Neuronal stem cell (in vitro differentiated cells): ENCODE results near the gene SPNS2.

Experiments used
- DNase-seq: peaks from one replicate; pipeline ENCODE4 v3.0.0-alpha.2; 2013; ENCODE audit warnings: low spot score
- H2AFZ ChIP-seq: one replicate; pipeline ENCODE4 v1.6.1; 2013; ENCODE audit warnings: mild to moderate bottlenecking, low read length, inconsistent platforms
- H2AK5ac ChIP-seq: 2 replicates; pipeline ENCODE4 v1.6.1; 2013; ENCODE audit warnings: low read depth, mild to moderate bottlenecking, inconsistent platforms, low read length, moderate library complexity, mixed read lengths
- H2BK120ac ChIP-seq: 2 replicates; pipeline ENCODE4 v1.6.1; 2013; ENCODE audit warnings: low read depth, mild to moderate bottlenecking, inconsistent platforms, low read length, moderate library complexity, mixed read lengths
- H2BK12ac ChIP-seq: one replicate; pipeline ENCODE4 v1.6.1; 2013; ENCODE audit warnings: low read length, inconsistent platforms
- H2BK15ac ChIP-seq: 2 replicates; pipeline ENCODE4 v1.6.1; 2013; ENCODE audit warnings: mild to moderate bottlenecking, low read length, inconsistent platforms, mixed read lengths
- H2BK5ac ChIP-seq: one replicate; pipeline ENCODE4 v1.6.1; 2013; ENCODE audit warnings: inconsistent platforms, mild to moderate bottlenecking, low read length, moderate library complexity
- H3K14ac ChIP-seq: one replicate; pipeline ENCODE4 v1.6.1; 2013; ENCODE audit warnings: low read length, inconsistent platforms
- H3K18ac ChIP-seq: 2 replicates; pipeline ENCODE4 v1.6.1; 2013; ENCODE audit warnings: low read length, inconsistent platforms
- H3K23ac ChIP-seq: 2 replicates; pipeline ENCODE4 v1.6.1; 2013; ENCODE audit warnings: low read depth, mild to moderate bottlenecking, mixed read lengths, low read length, inconsistent platforms; ENCODE audit not compliant: poor library complexity
- H3K27ac ChIP-seq: replicated peaks from 3 replicates; pipeline ENCODE4 v1.5.1; 2013; ENCODE audit warnings: low read length, inconsistent platforms
- H3K27me3 ChIP-seq, 3 experiments: 2 replicates each; pipeline ENCODE4 v1.6.1; 2013; ENCODE audit warnings: low read length in 3 of 3, mild to moderate bottlenecking in 2 of 3, inconsistent platforms in 1 of 3, low read depth in 1 of 3, mixed read lengths in 1 of 3, moderate library complexity in 1 of 3; ENCODE audit not compliant: control insufficient read depth in 3 of 3, insufficient read depth in 3 of 3
- H3K36me3 ChIP-seq, 2 donors: replicated peaks in 1 of 2; 2 replicates each; pipeline ENCODE4 v1.6.1; 2013; ENCODE audit warnings: low read length in 2 of 2; ENCODE audit not compliant: control insufficient read depth in 2 of 2, insufficient read depth in 2 of 2
- H3K4ac ChIP-seq: 2 replicates; pipeline ENCODE4 v1.6.1; 2013; ENCODE audit warnings: inconsistent platforms, mild to moderate bottlenecking, low read length, moderate library complexity
- H3K4me1 ChIP-seq, 2 donors: 1 replicate in 1 of 2; 2 replicates in 1 of 2; pipeline ENCODE4 v1.6.1; 2013; ENCODE audit warnings: low read length in 2 of 2, low read depth in 1 of 2; ENCODE audit not compliant: control insufficient read depth in 2 of 2, insufficient read depth in 1 of 2
- H3K4me2 ChIP-seq: one replicate; pipeline ENCODE4 v1.6.1; 2013; ENCODE audit warnings: mild to moderate bottlenecking, low read length, inconsistent platforms; ENCODE audit not compliant: insufficient read depth, poor library complexity, severe bottlenecking
- H3K4me3 ChIP-seq, 2 donors: 2 replicates each; pipeline ENCODE4 v1.5.1; 2013; ENCODE audit warnings: low read length in 2 of 2, mild to moderate bottlenecking in 2 of 2, inconsistent platforms in 1 of 2, moderate library complexity in 1 of 2
- H3K79me1 ChIP-seq: one replicate; pipeline ENCODE4 v1.6.1; 2013; ENCODE audit warnings: low read depth, mild to moderate bottlenecking, inconsistent platforms, low read length, moderate library complexity
- H3K9ac ChIP-seq: one replicate; pipeline ENCODE4 v1.6.1; 2013; ENCODE audit warnings: mild to moderate bottlenecking, low read depth, low read length, inconsistent platforms; ENCODE audit not compliant: poor library complexity
- H3K9me3 ChIP-seq, 2 donors: replicated peaks in 1 of 2; 2 replicates each; pipeline versions ENCODE3 to v1.6.1; 2013; ENCODE audit warnings: low read length in 2 of 2, mild to moderate bottlenecking in 2 of 2, inconsistent platforms in 1 of 2, low read depth in 1 of 2, mixed read lengths in 1 of 2, moderate library complexity in 1 of 2; ENCODE audit not compliant: control insufficient read depth in 2 of 2, insufficient read depth in 1 of 2
- H4K8ac ChIP-seq: one replicate; pipeline ENCODE4 v1.6.1; 2013; ENCODE audit warnings: low read depth, mild to moderate bottlenecking, inconsistent platforms, low read length, moderate library complexity
- H4K91ac ChIP-seq: one replicate; pipeline ENCODE4 v1.6.1; 2013; ENCODE audit warnings: low read length, low read depth, mild to moderate bottlenecking, inconsistent platforms; ENCODE audit not compliant: poor library complexity
- WGBS, 2 donors: extraction: QIAGEN DNeasy Blood & Tissue Kit; methylation state at CpG; one replicate each; pipeline ENCODE4 v1.1.7; 2013; ENCODE audit warnings: missing lambda C conversion rate in 2 of 2, mixed read lengths in 1 of 2; ENCODE audit not compliant: insufficient read length in 2 of 2, insufficient replicate concordance in 1 of 2; ENCODE audit errors: extremely low coverage in 2 of 2; 5-methylcytosine and 5-hydroxymethylcytosine counted together

Gene SPNS2

GRCh38 chr17:4523946-4524345, 25.3 kb downstream of the SPNS2 start:
- no peak for DNase-seq
- Histone ChIP-seq H3K36me3 (no peaks in the 10 kb centered on the region), H3K27ac (no peak overlapping the region), H2BK15ac (no peak overlapping the region), H3K9me3 (no peaks in the 10 kb centered on the region), H2BK5ac (no peak overlapping the region), H4K91ac (no peak overlapping the region), H2AFZ (no peak overlapping the region), H3K4me2 (no peak overlapping the region), H3K23ac (no peak overlapping the region), H3K9ac (no peak overlapping the region), H3K79me1 (no peaks in the 10 kb centered on the region), H4K8ac (no peak overlapping the region), H3K27me3 (peaks cover 0 to 12% (median 0%) of the 10 kb centered on the region in 3 experiments), H3K4ac (no peak overlapping the region), H3K4me3 (no peak overlapping the region), H3K18ac (no peak overlapping the region), H3K14ac (no peak overlapping the region), H2BK120ac (no peak overlapping the region), H2BK12ac (no peak overlapping the region), H2AK5ac (no peak overlapping the region), H3K4me1 (peaks cover 14 to 33% of the 10 kb centered on the region in 2 donors)
- WGBS, 2 donors = no CpG with 5 or more reads among the region's 8 CpGs

GRCh38 chr17:4525691-4526397, 27.2 kb downstream of the SPNS2 start:
- WGBS, 2 donors = no CpG with 5 or more reads among the region's 11 CpGs
- Histone ChIP-seq H3K23ac (no peak overlapping the region), H3K18ac (no peak overlapping the region), H3K4me3 (no peak overlapping the region), H3K4me2 (no peak overlapping the region), H2AK5ac (no peak overlapping the region), H2AFZ (no peak overlapping the region), H3K4ac (no peak overlapping the region), H3K36me3 (no peaks in the 10 kb centered on the region), H2BK12ac (no peak overlapping the region), H4K91ac (no peak overlapping the region), H2BK120ac (no peak overlapping the region), H3K14ac (no peak overlapping the region), H3K27ac (no peak overlapping the region), H3K4me1 (peaks cover 7 to 19% of the 10 kb centered on the region in 2 donors), H4K8ac (no peak overlapping the region), H3K27me3 (peaks cover 0 to 12% (median 0%) of the 10 kb centered on the region in 3 experiments), H3K79me1 (no peaks in the 10 kb centered on the region), H3K9ac (no peak overlapping the region), H2BK15ac (no peak overlapping the region), H3K9me3 (no peaks in the 10 kb centered on the region), H2BK5ac (no peak overlapping the region)
- no peak for DNase-seq

- H2AK5ac ChIP-seq = no peak overlapping the region
- WGBS, 2 donors = no CpG with 5 or more reads among the region's 1 CpG
Measured at GRCh38 chr17:4527134-4527533, 28.5 kb downstream of the SPNS2 start.

GRCh38 chr17:4527566-4528125, 29.0 kb downstream of the SPNS2 start:
- H3K27ac ChIP-seq = no peak overlapping the region
- H2BK12ac ChIP-seq = no peak overlapping the region
- H3K4ac ChIP-seq = no peak overlapping the region
- H3K4me3 ChIP-seq = no peak overlapping the region
- DNase-seq = no peak
- no peaks in the 10 kb centered on the region for H3K9me3 ChIP-seq
- H3K4me2 ChIP-seq = no peak overlapping the region
- no peaks in the 10 kb centered on the region for H3K36me3 ChIP-seq
- H2BK120ac ChIP-seq = no peak overlapping the region
- no peak overlapping the region for H2AK5ac ChIP-seq
- H3K9ac ChIP-seq = no peak overlapping the region
- no peak overlapping the region for H2BK5ac ChIP-seq
- no peak overlapping the region for H2BK15ac ChIP-seq
- H4K91ac ChIP-seq = no peak overlapping the region
- H3K23ac ChIP-seq = no peak overlapping the region
- peaks cover 0 to 15% (median 0%) of the 10 kb centered on the region in 3 experiments for H3K27me3 ChIP-seq
- WGBS, 2 donors = no CpG with 5 or more reads among the region's 12 CpGs
- H3K18ac ChIP-seq = no peak overlapping the region
- H3K4me1 ChIP-seq = peaks cover 2 to 4% of the 10 kb centered on the region in 2 donors
- H4K8ac ChIP-seq = no peak overlapping the region
- H3K79me1 ChIP-seq = no peaks in the 10 kb centered on the region
- H2AFZ ChIP-seq = no peak overlapping the region
- no peak overlapping the region for H3K14ac ChIP-seq

More at GRCh38 chr17:4527134-4527533, 28.5 kb downstream of the SPNS2 start:
- H3K79me1 ChIP-seq = no peaks in the 10 kb centered on the region
- no peak overlapping the region for H4K8ac ChIP-seq
- H4K91ac ChIP-seq = no peak overlapping the region
- no peak overlapping the region for H3K27ac ChIP-seq
- no peak overlapping the region for H3K18ac ChIP-seq
- no peak for DNase-seq
- H3K4me1 ChIP-seq = peaks cover 7 to 9% of the 10 kb centered on the region in 2 donors
- no peak overlapping the region for H3K23ac ChIP-seq
- no peak overlapping the region for H3K4me2 ChIP-seq
- no peak overlapping the region for H3K4me3 ChIP-seq
- H2BK12ac ChIP-seq = no peak overlapping the region
- H3K27me3 ChIP-seq = peaks cover 0 to 12% (median 0%) of the 10 kb centered on the region in 3 experiments
- no peak overlapping the region for H2BK120ac ChIP-seq
- H2BK15ac ChIP-seq = no peak overlapping the region
- H3K9me3 ChIP-seq = no peaks in the 10 kb centered on the region
- no peaks in the 10 kb centered on the region for H3K36me3 ChIP-seq
- H3K4ac ChIP-seq = no peak overlapping the region
- H3K14ac ChIP-seq = no peak overlapping the region
- H3K9ac ChIP-seq = no peak overlapping the region
- no peak overlapping the region for H2AFZ ChIP-seq
- no peak overlapping the region for H2BK5ac ChIP-seq
